MCF 10A (cell line): ENCODE results near the gene BRICD5. TPM values are rescaled to one million over a fixed set of nuclear protein-coding genes. Genes with fewer than 3 reads are reported as not detected.

Experiments
- BruUV-seq: library from RNA; stranded (reverse); fragments of 400-500 nt; replicated peaks from 2 replicates; lab custom pipeline; 2021; lab: Mats Ljungman, UMichigan
- CTCF ChIA-PET: fragments of 300-600 bp; sonication (Branson Sonifier 250); formaldehyde crosslinking; extraction: SDS; loops from one replicate; lab custom pipeline; 2021; ENCODE audit warnings: antibody characterized with exemption, inconsistent platforms; lab: Yijun Ruan, JAX
- POLR2A ChIA-PET: fragments of 300-600, 350-650 bp; sonication (Branson Sonifier 250); formaldehyde crosslinking; extraction: SDS; loops from one replicate; lab custom pipeline; 2020; ENCODE audit warnings: antibody characterized with exemption, inconsistent platforms; lab: Yijun Ruan, JAX
- DNase-seq: peaks from one replicate; pipeline ENCODE4 v3.0.0-alpha.2; 2018; ENCODE audit not compliant: unreplicated experiment
- H3K27ac Mint-ChIP-seq: one replicate; pipeline ENCODE4 v1.8.0; 2022; ENCODE audit warnings: mild to moderate bottlenecking, low read depth, mixed read lengths; ENCODE audit not compliant: unreplicated experiment
- H3K27me3 Mint-ChIP-seq: one replicate; pipeline ENCODE4 v1.8.0; 2022; ENCODE audit warnings: mixed read lengths; ENCODE audit not compliant: insufficient read depth, unreplicated experiment
- H3K36me3 Mint-ChIP-seq: one replicate; pipeline ENCODE4 v1.8.0; 2022; ENCODE audit warnings: mild to moderate bottlenecking, moderate library complexity, mixed read lengths; ENCODE audit not compliant: insufficient read depth, unreplicated experiment
- H3K4me1 Mint-ChIP-seq: one replicate; pipeline ENCODE4 v1.8.0; 2022; ENCODE audit warnings: mixed read lengths; ENCODE audit not compliant: insufficient read depth, unreplicated experiment
- H3K4me3 Mint-ChIP-seq: one replicate; pipeline ENCODE4 v1.8.0; 2022; ENCODE audit warnings: mild to moderate bottlenecking, moderate library complexity, mixed read lengths; ENCODE audit not compliant: unreplicated experiment
- H3K9me3 Mint-ChIP-seq: one replicate; pipeline ENCODE4 v1.8.0; 2022; ENCODE audit warnings: mixed read lengths; ENCODE audit not compliant: unreplicated experiment
- intact Hi-C: fragments of 100-400 bp; cut with micrococcal nuclease; formaldehyde crosslinking; loops from 2 replicates; pipeline ENCODE4 v1.14.1; 2022
- total RNA-seq: library from RNA; stranded (reverse); gene quantifications from 2 replicates; pipeline ENCODE4 v1.2.3, GENCODE V29; 2022
- TF ChIP-seq, protein P1 (sequence below): fragments of 200-600 bp; IDR thresholded peaks from one replicate; pipeline ENCODE4 v1.8.0; 2022; ENCODE audit warnings: antibody characterized with exemption, mild to moderate bottlenecking; ENCODE audit not compliant: unreplicated experiment

The BRICD5 gene
- total RNA-seq, 1 experiment from 2014 or later, result 4.6 TPM

DNA sequence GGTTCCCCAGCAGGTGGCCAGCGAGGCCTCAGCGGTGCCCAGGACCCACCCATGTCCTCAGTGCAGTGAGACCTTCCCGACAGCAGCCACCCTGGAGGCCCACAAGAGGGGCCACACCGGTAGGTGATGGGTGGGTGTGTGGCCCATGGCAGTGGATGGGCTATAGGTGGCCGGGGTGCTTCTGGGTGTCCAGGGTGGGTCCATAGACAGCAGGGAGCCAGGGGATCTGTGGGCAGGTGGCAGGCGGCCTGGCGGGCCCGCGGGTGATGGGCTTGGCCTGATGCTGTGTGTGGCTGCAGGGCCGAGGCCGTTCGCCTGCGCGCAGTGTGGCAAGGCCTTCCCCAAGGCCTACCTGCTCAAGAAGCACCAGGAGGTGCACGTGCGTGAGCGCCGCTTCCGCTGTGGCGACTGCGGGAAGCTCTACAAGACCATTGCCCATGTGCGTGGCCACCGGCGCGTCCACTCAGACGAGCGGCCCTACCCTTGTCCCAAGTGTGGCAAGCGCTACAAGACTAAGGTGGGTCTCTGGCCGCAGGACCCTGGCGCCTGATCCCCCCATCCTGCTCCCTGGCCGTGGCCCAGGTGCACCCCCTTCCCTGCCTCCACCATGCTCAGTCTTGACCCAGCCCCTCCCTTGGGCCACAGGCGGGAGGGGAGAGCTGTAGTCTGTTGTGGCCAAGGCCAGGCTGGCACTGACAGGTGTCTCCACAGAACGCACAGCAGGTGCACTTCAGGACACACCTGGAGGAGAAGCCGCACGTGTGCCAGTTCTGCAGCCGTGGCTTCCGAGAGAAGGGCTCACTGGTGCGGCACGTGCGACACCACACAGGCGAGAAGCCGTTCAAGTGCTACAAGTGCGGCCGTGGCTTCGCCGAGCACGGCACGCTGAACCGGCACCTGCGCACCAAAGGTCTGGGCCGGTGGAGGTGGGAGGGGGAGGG lies 23.5 kb upstream of the BRICD5 start:
- H3K27ac Mint-ChIP-seq, result no peak overlapping the region
- POLR2A ChIA-PET, result no interaction called here
- no peak overlapping the region for H3K4me3 Mint-ChIP-seq
- H3K9me3 Mint-ChIP-seq, result no peaks in the 10 kb centered on the region
- intact Hi-C loops, result no loop called here
- peaks cover 65% of the 10 kb centered on the region for H3K36me3 Mint-ChIP-seq
- CTCF ChIA-PET, result no interaction called here
- TF ChIP-seq, protein P1, sequence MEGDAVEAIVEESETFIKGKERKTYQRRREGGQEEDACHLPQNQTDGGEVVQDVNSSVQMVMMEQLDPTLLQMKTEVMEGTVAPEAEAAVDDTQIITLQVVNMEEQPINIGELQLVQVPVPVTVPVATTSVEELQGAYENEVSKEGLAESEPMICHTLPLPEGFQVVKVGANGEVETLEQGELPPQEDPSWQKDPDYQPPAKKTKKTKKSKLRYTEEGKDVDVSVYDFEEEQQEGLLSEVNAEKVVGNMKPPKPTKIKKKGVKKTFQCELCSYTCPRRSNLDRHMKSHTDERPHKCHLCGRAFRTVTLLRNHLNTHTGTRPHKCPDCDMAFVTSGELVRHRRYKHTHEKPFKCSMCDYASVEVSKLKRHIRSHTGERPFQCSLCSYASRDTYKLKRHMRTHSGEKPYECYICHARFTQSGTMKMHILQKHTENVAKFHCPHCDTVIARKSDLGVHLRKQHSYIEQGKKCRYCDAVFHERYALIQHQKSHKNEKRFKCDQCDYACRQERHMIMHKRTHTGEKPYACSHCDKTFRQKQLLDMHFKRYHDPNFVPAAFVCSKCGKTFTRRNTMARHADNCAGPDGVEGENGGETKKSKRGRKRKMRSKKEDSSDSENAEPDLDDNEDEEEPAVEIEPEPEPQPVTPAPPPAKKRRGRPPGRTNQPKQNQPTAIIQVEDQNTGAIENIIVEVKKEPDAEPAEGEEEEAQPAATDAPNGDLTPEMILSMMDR, result no peak
- H3K4me1 Mint-ChIP-seq, result no peaks in the 10 kb centered on the region
- BruUV-seq, result no TSS peak
- H3K27me3 Mint-ChIP-seq, result no peaks in the 10 kb centered on the region
- no peak for DNase-seq

DNA sequence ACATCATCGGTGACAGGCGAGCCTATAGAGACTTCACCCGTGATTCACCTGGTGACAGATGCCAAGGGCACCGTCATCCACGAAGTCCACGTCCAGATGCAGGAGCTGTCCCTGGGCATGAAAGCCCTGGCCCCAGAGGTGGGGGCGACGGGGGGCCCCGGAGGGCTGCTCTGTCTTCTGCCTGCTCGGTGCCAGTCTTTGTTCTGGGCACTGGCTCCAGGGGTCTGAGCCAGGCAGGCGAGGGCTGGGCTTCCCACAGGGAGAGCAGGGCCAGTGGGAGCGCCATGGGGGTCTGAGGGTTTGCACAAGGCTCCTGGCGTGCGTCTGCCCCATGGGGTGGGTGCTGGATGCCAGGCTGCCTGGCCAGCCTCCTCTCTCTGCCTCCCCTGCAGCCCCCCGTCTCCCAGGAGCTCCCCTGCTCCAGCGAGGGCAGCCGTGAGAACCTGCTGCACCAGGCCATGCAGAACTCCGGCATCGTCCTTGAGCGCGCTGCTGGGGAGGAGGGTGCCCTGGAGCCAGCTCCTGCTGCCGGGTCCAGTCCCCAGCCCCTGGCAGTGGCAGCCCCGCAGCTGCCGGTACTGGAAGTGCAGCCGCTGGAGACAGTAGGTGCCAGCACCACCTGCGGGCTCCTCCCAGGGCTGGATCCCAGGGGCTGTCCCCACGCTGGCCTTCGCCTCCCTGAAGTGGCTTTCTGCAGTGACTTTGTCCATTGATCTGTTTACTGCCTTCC lies 22.5 kb upstream of the BRICD5 start:
- no peak overlapping the region for H3K27ac Mint-ChIP-seq
- no peaks in the 10 kb centered on the region for H3K4me1 Mint-ChIP-seq
- peaks cover 63% of the 10 kb centered on the region for H3K36me3 Mint-ChIP-seq
- TF ChIP-seq, protein P1, result no peak
- H3K9me3 Mint-ChIP-seq, result no peaks in the 10 kb centered on the region
- ChIA-PET POLR2A (no interaction called here), CTCF (no interaction called here)
- no TSS peak for BruUV-seq
- no peak overlapping the region for H3K4me3 Mint-ChIP-seq
- intact Hi-C loops, result no loop called here
- no peaks in the 10 kb centered on the region for H3K27me3 Mint-ChIP-seq
- DNase-seq, result no peak

DNA sequence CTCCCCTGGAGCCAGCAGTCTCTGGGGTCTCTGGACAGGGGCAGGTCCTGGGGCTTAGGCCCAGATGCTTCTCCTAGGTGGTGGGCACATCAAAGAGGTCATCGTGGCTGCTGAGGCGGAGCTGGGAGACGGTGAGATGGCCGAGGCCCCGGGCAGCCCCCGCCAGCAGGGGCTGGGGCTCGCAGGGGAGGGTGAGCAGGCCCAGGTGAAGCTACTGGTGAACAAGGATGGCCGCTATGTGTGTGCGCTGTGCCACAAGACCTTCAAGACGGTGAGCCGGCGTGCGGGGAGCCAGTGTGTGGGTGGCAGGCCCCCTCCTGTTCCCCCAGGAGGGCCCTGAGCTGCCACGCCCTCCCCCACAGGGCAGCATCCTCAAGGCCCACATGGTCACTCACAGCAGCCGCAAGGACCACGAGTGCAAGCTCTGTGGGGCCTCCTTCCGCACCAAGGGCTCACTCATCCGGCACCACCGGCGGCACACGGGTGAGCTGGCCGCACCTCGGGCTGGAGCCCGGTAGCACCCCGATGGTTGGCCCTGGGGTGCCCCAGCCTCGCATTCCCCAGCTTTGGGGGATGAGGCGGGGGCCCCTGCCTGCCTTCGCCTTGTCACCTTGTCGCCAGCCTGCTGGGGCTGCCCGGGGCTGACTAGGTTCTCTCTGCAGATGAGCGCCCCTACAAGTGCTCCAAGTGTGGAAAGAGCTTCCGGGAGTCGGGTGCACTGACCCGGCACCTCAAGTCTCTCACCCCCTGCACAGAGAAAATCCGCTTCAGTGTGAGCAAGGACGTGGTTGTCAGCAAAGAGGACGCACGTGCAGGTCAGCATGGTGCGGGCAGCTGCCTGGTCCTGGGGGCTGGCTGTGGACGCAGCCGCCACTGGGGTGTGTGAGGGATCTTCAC lies 21.7 kb upstream of the BRICD5 start:
- no peak overlapping the region for H3K27ac Mint-ChIP-seq
- no peaks in the 10 kb centered on the region for H3K4me1 Mint-ChIP-seq
- CTCF ChIA-PET, result no interaction called here
- no peaks in the 10 kb centered on the region for H3K27me3 Mint-ChIP-seq
- peaks cover 56% of the 10 kb centered on the region for H3K36me3 Mint-ChIP-seq
- H3K9me3 Mint-ChIP-seq, result no peaks in the 10 kb centered on the region
- TF ChIP-seq, protein P1, result no peak
- POLR2A ChIA-PET, result interaction anchor here (1.1 kb wide), 1 partner anchor 9 kb away, joined by 4 read pairs; no protein-coding TSS in a partner anchor
- intact Hi-C loops, result no loop called here
- no TSS peak for BruUV-seq
- no peak for DNase-seq
- no peak overlapping the region for H3K4me3 Mint-ChIP-seq
